Stomach smooth muscle (tissue), 2 donors: Measurements from ENCODE around the gene POLR2F.
A peak's percentile ranks its signal among the peaks of the same experiment; 100 is the strongest.

ENCODE experiments used
- H3K27ac ChIP-seq: one replicate; pipeline ENCODE4 v1.7.0; 2013; ENCODE audit warnings: mild to moderate bottlenecking, low read length, inconsistent platforms
- H3K27me3 ChIP-seq, 2 donors: one replicate each; pipeline ENCODE4 v1.7.0; 2013; ENCODE audit warnings: low read length in 2 of 2; ENCODE audit not compliant: insufficient read depth in 2 of 2, control insufficient read depth in 1 of 2
- H3K36me3 ChIP-seq, 2 donors: one replicate each; pipeline ENCODE4 v1.7.0; 2013; ENCODE audit warnings: low read length in 2 of 2; ENCODE audit not compliant: control insufficient read depth in 2 of 2, insufficient read depth in 2 of 2
- H3K4me1 ChIP-seq: one replicate; pipeline ENCODE4 v1.7.0; 2013; ENCODE audit warnings: low read length; ENCODE audit not compliant: control insufficient read depth, insufficient read depth
- H3K4me3 ChIP-seq, 2 donors: one replicate each; pipeline ENCODE4 v1.7.0; 2013; ENCODE audit warnings: low read length in 2 of 2
- H3K9ac ChIP-seq, 2 donors: one replicate each; pipeline ENCODE4 v1.7.0; 2013; ENCODE audit warnings: low read length in 2 of 2, mild to moderate bottlenecking in 1 of 2
- H3K9me3 ChIP-seq, 2 donors: one replicate each; pipeline ENCODE4 v1.7.0; 2013; ENCODE audit warnings: low read length in 2 of 2; ENCODE audit not compliant: control insufficient read depth in 2 of 2
- donor health status: healthy.
- donor health status: Pancreatic carcinoma.

Gene POLR2F

DNA sequence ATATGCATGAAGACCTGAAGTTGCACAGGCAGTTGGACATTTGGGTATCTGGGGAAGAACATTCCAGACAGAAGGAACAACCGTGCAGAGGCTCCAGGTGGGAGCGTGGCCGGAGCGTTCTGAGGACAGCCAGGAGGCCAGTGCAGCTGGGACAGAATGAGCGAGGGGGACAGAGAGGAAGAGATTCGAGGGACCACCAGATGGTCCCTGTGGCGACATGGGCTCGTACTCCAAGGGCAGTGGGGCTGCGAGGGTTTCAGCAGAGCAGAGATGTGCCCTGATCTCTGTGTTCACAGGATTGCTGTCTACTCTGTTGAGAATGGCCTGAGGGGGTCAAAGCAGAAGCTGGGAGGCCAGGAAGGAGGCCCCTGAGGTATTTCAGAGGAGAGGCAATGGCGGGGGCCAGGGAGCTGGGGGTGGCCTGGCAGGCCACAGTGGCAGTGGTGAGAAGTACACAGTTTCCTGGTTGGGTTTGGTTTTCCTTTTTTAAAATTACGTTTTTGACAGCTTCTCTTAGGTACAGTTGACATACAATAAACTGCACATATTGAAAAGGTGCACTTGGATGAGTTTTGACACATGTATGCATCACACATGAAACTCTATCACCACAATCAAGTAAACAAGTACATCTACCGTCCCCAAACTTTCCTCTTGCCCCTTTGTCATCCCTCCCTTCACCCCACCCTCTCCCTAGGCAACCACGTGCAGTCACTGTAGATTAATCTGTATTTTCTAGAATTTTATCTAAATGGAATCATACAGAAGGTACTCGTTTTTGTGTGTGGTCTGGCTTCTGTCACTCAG lies 55.7 kb downstream of the POLR2F start:
- no peak overlapping the region for H3K9ac ChIP-seq
- H3K9me3 ChIP-seq: no peaks in the 10 kb centered on the region
- peaks cover 2% of the 10 kb centered on the region for H3K4me1 ChIP-seq
- no peak overlapping the region for H3K27ac ChIP-seq
- no peak overlapping the region for H3K4me3 ChIP-seq
- H3K36me3 ChIP-seq: no peaks in the 10 kb centered on the region
- H3K27me3 ChIP-seq: no peaks in the 10 kb centered on the region

DNA sequence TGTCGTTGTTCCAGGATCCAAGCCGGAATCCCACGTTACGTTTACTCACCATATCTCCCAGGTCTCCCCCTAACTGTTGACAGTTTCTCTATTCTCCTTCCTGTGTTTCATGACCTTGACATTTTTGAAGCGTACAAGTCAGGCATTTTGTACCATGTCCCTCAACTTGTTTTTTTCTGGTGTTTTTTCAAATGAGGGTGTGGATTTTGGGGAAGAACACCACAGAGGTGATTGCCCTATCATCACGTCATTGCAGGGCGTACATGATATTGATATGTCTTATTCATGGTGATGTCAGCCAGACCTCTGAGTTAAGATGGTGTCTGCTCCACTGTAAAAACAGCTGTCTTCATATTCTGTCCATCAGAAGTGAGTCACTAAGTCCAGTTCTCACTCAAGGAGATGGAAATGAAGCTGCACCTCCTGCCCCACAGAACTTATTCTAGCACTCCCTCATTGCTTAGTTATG lies 59.1 kb downstream of the POLR2F start:
- Histone ChIP-seq H3K9ac (no peak overlapping the region), H3K27me3 (no peaks in the 10 kb centered on the region), H3K27ac (no peak overlapping the region), H3K4me3 (no peak overlapping the region), H3K4me1 (peaks cover 16% of the 10 kb centered on the region), H3K9me3 (no peaks in the 10 kb centered on the region), H3K36me3 (no peaks in the 10 kb centered on the region)

DNA sequence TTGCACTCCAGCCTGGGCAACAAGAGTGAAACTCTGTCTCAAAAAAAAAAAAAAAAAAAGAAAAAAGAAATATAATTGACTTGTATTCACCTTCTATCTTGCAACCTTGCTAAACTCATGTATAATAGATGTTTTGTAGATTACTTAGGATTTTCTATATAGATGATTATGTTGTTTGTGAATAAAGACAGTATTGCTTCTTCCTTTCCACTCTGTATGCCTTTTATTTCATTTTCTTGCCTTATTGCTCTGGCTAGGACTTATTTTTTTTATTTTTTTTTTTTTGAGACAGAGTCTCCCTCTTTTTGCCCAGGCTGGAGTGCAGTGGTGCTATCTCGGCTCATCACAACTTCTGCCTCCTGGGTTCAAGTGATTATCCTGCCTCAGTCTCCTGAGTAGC lies 60.6 kb downstream of the POLR2F start:
- Histone ChIP-seq H3K9ac (no peak overlapping the region), H3K27me3 (no peaks in the 10 kb centered on the region), H3K27ac (no peak overlapping the region), H3K36me3 (no peaks in the 10 kb centered on the region), H3K4me1 (peaks cover 21% of the 10 kb centered on the region), H3K9me3 (no peaks in the 10 kb centered on the region), H3K4me3 (no peak overlapping the region)

DNA sequence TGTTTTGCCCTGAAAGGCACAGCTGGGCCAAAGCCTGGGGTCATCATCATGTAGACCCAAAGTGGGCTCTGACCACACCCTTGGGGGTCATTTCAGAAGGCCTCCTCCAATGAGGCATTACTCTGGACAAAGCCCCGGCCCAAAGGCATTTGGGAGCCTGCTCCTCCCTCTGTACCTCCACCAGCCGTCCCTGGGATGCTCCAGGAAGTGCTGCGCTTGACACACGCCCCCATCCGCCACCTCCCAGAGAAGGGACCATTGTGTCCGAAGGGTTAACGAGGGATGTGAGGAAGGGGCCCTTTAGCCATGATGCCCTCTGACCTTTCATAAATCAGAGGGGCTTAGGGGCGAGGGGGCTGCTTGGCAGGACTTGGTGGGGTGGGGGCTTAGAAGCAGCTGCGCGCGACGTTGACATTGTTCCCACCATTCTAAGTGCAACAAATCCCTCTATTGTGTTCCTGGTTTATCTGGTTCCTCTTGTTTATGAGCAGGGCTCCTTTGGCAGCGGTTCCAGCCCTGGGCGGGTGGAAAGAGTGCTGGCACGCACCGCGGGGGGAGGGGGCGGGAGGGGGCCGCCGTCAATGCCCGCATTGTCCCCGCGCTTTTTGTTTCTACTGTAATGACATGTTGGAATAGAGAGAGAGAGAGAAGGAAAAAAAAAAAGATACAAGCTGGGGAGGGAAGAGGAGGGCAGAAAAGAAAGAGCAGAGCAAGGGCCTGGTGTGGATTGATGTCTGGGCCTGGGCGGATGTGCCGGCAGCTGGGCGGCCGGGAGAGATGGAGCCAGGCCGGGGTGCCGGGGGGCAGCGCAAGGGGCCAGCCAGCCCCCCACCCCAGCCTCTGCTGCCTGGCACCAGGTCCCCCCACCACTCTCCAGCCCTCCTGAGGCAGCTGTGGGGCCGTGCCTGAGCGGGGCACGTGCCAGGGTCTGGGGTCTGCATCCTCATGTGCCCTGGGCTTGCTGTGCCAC lies 63.0 kb downstream of the POLR2F start:
- H3K4me3 ChIP-seq: peak overlapping the region in 1 of 2 donors; percentile 47
- H3K27ac ChIP-seq: peak overlapping the region; percentile 49

DNA sequence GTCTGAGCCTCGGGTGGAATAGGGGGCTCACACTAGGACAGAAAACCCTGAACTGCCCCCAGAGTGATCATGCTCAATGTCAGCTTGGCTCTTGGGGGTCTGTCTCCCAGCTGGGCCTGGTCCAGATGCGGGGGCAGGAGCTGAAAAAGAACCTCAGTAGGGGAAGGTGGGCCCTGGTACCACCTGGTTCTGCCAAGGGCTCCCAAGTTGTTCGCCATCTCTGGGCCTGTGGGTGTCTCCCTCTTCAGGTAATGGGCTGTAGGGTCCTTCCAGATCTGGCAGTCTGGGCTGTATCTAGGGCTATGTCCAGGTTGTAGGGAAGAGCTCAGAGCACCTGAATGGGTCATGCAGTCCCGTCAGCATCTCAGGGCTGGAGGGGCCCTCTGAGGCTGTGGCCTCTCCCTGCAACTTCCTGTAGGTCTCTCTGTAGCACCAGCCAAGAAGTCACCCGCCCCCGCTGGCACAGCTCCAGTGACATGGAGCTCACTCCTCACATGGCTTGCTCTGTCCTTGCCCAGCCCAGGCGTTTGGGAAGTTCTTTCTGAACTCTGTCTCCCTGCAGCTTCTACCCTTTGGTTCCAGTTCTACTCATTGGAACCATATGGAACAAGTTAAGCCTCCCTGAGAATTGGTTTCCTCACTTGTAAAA lies 63.9 kb downstream of the POLR2F start:
- Histone ChIP-seq H3K4me1 (peaks cover 25% of the 10 kb centered on the region), H3K27ac (peak overlapping the region; percentile 49), H3K27me3 (no peaks in the 10 kb centered on the region), H3K36me3 (no peaks in the 10 kb centered on the region), H3K9me3 (no peaks in the 10 kb centered on the region), H3K9ac (peak overlapping the region; percentile 42 to 51), H3K4me3 (peak overlapping the region in 1 of 2 donors; percentile 8)

More for the DNA sequence above, 63.0 kb downstream of the POLR2F start:
- Histone ChIP-seq H3K36me3 (no peaks in the 10 kb centered on the region), H3K9me3 (no peaks in the 10 kb centered on the region), H3K27me3 (no peaks in the 10 kb centered on the region), H3K4me1 (peaks cover 25% of the 10 kb centered on the region), H3K9ac (peak overlapping the region; percentile 42 to 51)

DNA sequence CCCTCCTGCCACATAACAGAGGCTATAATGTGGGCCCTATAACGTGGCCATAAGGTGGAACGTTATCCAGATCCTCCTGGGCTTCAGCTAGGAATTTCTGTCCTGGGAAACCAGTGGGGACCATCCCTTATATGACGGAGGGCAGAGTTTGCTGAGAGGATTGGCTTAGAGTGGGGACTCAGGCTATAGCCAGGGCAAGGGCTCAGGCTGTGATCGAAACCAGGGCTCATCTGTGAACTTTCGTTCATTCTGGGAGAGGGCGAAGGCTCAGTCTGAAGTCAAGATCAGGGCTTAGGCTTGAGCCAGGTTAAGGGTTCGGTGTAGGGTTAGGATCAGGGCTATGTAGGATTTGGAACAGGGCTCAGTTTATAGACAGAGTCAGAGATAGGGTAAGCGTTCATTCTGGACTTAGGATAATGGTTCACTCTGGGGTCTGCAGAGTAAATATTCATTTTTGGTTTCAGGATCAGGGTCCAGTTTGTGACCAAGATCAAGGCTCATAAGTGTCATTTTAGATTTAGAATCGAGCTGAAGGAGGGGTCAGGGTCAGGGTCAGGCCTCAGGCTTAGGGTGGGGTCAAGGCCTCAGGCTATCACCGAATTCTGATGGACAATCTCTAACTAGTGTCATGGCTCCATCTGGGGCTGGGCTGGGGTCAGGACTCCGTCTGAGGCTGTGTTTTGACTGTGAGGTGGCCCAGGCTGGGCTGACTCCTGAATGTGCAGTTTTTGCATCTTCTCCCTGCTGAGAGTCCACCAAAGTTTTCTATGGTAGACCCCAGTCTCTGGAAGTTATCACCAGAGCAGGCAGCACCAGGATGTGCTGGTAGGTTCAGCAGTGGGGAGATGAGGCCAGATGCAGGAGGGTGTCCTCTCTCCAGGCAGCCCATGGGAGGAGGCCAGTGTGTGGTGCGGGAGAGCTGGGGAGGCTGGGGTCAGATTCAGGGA lies 64.7 kb downstream of the POLR2F start:
- Histone ChIP-seq H3K4me3 (no peak overlapping the region), H3K27ac (peak overlapping the region; percentile 49), H3K9ac (no peak overlapping the region)

More for the DNA sequence above, 64.7 kb downstream of the POLR2F start:
- H3K36me3 ChIP-seq: no peaks in the 10 kb centered on the region
- H3K27me3 ChIP-seq: no peaks in the 10 kb centered on the region
- peaks cover 25% of the 10 kb centered on the region for H3K4me1 ChIP-seq
- no peaks in the 10 kb centered on the region for H3K9me3 ChIP-seq
